IMR-90 (cell line): ENCODE results near the gene TAGLN2.

Experiments used
- CTCF ChIP-seq: conservative IDR thresholded peaks from 2 replicates; pipeline ENCODE4 v1.5.1; 2012; ENCODE audit warnings: mild to moderate bottlenecking, low read depth, low read length, improper control_type of control experiment
- MAFK ChIP-seq: IDR thresholded peaks from 2 replicates; pipeline ENCODE4 v1.6.1; 2012; ENCODE audit warnings: low read depth, low read length, improper control_type of control experiment
- POLR2A ChIP-seq: IDR thresholded peaks from 2 replicates; pipeline ENCODE4 v1.6.1; 2012; ENCODE audit warnings: mild to moderate bottlenecking, low read depth, low read length
- RCOR1 ChIP-seq: IDR thresholded peaks from 2 replicates; pipeline ENCODE4 v1.6.1; 2012; ENCODE audit warnings: mild to moderate bottlenecking, low read length, improper control_type of control experiment; ENCODE audit not compliant: insufficient replicate concordance
- RFX5 ChIP-seq: IDR thresholded peaks from 2 replicates; pipeline ENCODE4 v1.8.0; 2012; ENCODE audit warnings: low read depth, mild to moderate bottlenecking, low read length, moderate library complexity
- SMC3 ChIP-seq: fragments of 150-350 bp; IDR thresholded peaks from 2 replicates; pipeline ENCODE4 v1.6.1; 2016; ENCODE audit warnings: low read depth, mild to moderate bottlenecking, antibody characterized with exemption, low read length, moderate library complexity
- USF2 ChIP-seq: fragments of 150-350 bp; IDR thresholded peaks from 2 replicates; pipeline ENCODE4 v1.6.1; 2017; ENCODE audit warnings: mild to moderate bottlenecking, antibody characterized with exemption, low read length, low read depth

DNA sequence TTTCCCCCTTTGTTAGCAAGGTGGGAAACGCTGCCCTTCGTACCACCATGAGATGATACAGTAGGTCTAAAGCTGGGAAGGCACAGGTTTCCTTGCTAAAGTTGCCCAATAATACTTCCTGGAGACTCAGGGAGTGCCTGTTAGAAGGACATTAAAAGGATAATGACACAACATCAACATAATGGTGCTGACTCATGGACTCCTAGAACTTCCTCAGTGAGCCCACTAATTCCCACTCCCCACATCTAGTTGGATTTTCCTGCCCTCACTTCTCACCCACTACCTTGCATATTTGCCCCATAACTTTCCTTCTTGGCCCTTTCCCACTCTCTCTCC, 42.8 kb downstream of the TAGLN2 start:
- TF ChIP-seq CTCF (no peak), USF2 (no peak), POLR2A (no peak), SMC3 (no peak), MAFK (peak; percentile 42; the same call in 1 of the 2 replicates), RCOR1 (no peak), RFX5 (no peak)
